ENCODE measurements around the gene SELENOI.
"Not testable (repeated sequence)": the region's sequence is repeated elsewhere in the genome, so short reads cannot be mapped to it uniquely, and the experiment has no call there.

SELENOI gene

GRCh38 chr2:26345545-26346453, at the start of gene SELENOI:
Gene SELENOI, plus strand, starts transcription at chr2:26346143. Its CDS starts 90 bp downstream, at chr2:26346233.
- DNase-seq (ENCODE audit: low spot score): peak; percentile 100

DNA sequence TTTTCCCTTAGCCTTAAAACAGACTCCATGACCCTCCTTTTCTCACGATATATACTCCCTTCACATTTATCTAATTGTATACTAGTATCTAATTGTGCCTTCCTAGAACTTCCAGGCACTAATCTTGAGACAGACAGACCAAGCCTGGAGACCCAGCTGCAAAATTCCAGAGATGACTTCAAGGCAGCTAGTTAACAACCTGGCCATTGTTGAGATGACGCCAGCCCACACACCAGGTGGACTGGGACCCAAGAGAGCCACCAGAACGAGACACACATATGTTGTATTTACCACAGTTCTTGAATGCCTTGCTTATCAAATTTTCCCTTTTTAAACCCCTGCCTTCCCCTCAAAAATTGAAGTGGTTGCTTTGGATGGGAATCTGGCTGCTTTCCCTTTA, 48.9 kb upstream of the SELENOI start:
- DNase-seq (ENCODE audit: low spot score): no peak

DNA sequence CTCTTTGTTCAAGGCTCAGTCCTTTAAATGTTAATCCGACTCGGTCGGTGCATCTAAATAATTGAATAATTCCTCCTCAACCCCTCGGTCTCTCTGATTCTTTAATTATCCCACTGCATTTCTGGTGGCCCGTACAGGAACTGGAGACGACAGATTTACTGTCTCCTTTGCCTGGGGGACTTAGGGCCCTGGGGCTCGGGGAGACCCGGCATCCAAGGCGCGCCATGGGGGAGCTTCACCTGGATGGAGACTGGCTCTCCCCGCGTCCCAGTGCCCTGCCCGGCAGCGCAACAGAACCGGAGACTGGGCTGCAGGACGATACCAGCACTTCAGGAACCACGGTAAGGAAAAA, 47.7 kb upstream of the SELENOI start:
- no peak for DNase-seq (ENCODE audit: low spot score)

DNA sequence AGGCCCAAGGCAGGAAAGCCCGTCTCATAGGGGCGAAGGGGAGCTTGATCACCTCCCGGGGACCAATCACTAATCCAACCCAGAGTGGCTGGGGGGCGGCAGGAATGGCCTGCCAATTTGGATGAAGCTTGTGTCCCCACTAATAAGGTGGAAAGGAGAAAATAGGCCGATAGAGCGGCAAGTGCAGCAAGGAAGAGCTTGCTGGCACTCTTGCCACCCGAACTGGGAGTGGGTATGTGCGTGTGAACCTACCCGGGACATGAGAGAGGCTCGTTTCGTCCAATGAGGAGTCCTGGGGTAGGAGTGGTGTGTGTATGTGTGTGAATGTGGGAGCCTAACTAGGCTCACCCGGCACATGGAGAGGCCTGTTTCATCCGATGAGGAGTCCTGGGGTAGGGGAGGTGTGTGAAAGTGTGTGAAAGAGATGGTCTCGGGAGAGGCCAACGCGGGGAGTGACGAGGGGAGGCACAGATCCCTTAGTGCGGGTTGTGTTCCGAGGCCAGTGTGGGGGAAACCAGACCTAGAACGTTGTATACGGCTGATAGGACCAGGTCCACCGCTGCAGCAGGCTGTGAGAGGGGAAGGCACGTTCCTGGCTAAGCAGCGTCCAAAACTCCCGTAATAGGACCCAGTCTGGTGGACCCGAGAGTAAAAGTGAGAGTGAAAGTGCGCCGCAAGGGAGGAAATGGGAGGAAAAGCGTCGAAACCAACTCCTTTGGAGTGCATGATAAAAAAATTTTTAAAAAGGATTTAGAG, 47.1 kb upstream of the SELENOI start:
- DNase-seq (ENCODE audit: low spot score): peak; percentile 35

DNA sequence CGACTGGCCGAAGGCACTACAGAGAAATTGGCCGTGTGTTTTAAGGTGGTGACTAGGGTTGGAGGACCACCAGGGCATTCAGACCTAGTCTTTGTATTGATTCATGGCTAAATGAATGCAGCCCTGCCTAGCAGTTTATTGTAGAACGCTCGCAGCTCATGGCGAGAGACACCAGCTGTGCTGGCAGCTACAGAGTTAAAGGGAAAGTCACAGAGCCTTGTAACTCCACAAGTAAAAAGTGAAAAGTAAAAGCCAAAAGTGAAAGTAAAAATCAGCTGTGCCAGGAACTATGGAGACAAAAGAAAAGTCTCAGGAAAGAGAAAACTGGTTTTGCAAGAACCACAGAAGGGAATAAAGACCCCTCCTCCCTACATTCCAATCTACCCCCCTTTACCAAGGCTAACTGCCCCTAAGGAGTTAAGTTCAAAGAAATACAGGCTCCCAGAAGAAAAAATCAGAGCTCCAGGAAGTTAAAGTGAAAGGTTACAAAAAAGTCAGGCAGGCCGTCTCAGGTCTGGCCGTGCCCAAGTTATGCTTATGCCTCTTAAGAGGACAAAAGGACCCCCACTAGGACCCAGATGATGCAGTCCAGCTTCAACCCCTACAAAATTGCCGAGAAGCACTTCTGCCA, 46.4 kb upstream of the SELENOI start:
- peak; percentile 27 for DNase-seq (ENCODE audit: low spot score)

GRCh38 chr2:26300234-26300925, 45.6 kb upstream of the SELENOI start:
- no peak for DNase-seq (ENCODE audit: low spot score)

DNA sequence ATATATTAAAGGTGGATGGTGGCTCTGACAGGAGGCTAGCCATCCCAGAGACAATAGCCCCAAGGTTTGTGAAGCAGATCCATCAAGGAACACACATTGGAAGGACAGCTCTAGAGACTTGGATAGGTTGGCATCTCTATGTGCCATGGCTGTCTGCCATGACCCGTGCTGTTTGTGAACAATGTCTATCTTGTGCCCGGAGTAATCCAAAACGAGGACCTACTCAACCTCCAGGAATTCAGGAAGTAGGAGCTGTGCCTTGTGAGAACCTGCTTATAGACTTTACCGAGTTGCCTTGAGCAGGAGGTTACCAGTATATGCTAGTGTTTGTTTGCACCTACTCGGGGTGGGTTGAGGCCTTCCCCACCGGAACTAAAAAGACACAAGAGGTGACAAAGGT, 43.1 kb upstream of the SELENOI start:
- DNase-seq (ENCODE audit: low spot score): no peak

DNA sequence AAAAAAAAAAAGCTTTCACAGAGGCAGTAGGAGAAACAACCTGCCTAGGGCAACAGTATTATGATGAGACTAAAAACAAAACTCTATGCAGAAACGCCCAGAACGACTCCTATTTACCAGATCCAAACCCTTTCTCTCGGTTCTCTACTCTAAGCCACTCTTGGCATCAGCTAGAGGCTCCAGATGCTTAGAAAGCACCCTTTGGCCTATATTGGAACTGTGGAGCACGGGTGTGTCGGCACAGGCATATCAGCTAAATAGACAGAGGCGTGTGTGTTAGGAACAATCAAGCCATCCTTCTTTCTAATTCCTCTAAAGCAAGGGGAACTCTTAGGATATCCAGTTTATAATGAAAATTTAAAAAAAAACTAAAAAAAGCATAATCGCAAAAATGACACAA, 40.8 kb upstream of the SELENOI start:
- not testable (repeated sequence) for DNase-seq (ENCODE audit: low spot score)

- DNase-seq (ENCODE audit: low spot score): no peak
Measured at GRCh38 chr2:26305540-26305939, 40.4 kb upstream of the SELENOI start.

GRCh38 chr2:26309921-26310320, 36.0 kb upstream of the SELENOI start:
- no peak for DNase-seq (ENCODE audit: low spot score)

- no peak for DNase-seq (ENCODE audit: low spot score)
Measured at GRCh38 chr2:26312471-26312870, 33.5 kb upstream of the SELENOI start.

- DNase-seq (ENCODE audit: low spot score): no peak
Measured at GRCh38 chr2:26313446-26313845, 32.5 kb upstream of the SELENOI start.

GRCh38 chr2:26314243-26314642, 31.7 kb upstream of the SELENOI start:
- DNase-seq (ENCODE audit: low spot score): no peak

DNA sequence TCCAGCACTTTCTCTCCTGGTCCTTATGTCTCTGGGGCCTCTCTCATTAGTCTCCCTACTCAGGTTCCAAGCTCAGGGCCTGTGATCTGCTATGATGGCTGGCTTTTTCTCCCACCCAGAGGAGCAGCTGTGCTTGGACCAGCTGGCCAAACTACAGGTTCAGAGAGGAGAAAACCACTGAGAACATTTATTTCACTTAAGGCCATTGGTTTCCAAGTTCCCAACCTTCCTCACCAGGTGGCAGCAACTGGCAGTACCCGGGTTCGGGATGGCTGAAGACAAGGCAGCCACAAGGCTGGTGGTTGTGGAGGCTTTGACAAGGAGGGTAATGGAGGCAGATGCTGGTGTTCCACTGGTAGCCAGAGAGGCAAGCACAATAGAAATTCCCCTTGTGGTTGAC, 29.9 kb upstream of the SELENOI start:
- DNase-seq (ENCODE audit: low spot score): peak; percentile 35

DNA sequence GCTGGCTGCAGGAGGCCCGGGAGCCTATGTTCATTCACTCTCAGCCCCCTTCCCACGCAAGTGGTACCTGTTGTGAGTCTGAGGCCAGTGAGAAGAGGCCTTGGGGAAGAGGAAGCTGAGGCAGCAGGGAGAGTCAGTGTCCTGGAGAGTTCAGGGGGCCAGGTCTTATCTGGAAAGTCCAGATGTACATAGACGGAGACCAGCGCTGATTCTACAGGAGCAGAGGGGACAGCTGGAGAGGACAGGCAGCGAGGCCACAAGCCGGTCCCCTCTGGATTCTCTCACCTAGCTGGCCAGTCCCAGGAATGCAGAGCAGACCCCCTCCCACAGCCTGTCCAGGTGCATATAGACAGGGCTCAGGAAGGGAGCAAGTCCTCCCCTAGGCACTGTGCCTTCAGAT, 29.1 kb upstream of the SELENOI start:
- DNase-seq (ENCODE audit: low spot score): no peak

DNA sequence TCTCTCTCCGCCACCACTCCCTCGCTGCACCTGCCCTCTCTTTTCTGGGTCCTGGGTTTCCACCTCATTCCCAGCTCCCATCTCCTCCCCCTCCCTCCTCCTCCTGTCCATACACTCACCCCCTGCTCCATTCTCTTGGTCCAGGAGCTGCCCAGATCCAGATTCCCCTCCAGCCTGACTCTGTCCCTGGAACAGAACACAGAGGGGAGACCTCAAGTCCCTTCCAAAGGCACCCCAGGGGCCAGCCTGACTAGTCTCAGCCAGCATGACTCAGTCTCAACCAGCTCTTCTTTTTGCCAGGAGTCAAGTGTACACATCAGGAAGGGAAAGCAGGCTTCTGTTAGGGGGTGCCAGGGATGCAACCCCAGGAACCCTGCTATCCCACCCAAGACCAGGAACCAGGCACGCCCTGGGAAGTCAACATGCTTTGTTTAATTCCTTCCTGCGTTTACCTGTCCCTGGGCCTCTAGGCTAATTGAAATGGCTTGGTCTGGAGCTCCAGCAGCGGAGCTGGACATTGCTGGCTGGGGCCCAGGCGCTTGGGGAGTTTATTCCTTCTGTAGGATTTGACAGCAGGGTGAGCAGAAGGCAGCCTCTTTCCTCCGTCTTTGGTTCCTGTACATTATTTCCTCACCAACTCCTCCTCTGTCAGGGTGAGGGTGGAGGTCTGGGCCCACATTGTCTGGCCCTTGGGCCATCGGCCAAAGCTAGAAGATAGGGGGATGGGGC, 28.4 kb upstream of the SELENOI start:
- no peak for DNase-seq (ENCODE audit: low spot score)

DNA sequence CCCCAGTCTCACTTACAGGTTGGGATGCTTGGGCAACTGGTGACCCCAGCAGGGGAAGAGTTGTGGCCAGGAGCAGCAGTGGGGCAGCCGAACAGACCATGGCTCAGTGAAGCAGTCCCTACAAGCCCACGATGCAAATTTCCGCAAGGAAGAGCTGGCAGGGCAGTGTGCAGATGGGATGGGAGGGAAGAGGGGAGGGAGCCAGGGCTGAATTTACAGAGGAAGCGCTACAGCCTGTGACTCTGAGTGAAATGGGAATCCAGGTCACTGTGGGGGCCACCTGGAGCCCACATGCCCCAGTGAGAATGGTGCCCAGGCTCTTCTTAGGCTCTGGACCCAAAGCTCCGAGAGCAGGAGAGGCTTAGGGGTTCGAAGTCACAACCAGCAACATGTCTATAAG, 27.0 kb upstream of the SELENOI start:
- DNase-seq (ENCODE audit: low spot score): no peak

GRCh38 chr2:26324479-26324878, 21.5 kb upstream of the SELENOI start:
- DNase-seq (ENCODE audit: low spot score): not testable (repeated sequence)

DNA sequence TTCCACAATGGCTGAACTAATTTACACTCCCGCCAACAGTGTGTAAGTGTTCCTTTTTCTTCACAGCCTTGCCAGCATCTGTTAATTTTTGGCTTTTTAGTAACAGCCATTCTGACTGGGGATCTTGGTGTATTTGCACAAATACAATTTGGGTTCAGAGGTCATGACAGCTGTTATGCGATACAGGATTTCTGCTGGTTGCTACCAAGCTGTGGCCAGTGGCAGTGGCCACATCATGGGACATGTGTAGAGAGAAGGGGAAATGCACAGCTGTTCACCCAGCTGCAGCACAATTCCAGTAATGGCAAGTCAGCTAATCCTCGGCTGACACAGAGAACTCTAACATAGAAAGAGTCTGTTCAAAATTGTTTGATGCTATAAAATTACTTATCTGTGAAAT, 21.0 kb upstream of the SELENOI start:
- no peak for DNase-seq (ENCODE audit: low spot score)

GRCh38 chr2:26325851-26326250, 20.1 kb upstream of the SELENOI start:
- DNase-seq (ENCODE audit: low spot score): no peak

- DNase-seq (ENCODE audit: low spot score): no peak
Measured at GRCh38 chr2:26326514-26326913, 19.4 kb upstream of the SELENOI start.
